K562 (cell line): ENCODE measurements around the gene CPLX1. TPM values are rescaled to one million over a fixed set of nuclear protein-coding genes. Genes with fewer than 3 reads are reported as not detected.
A peak's percentile ranks its signal among the peaks of the same experiment; 100 is the strongest.

Experiments used
- ATAC-seq: fragments of 200-7000 bp; cut with Tn5 transposase; 3 replicates; pipeline ENCODE4 v1.9.1; 2020; ENCODE audit warnings: moderate library complexity
- BruUV-seq: library from RNA; stranded (reverse); fragments of 400-500 nt; replicated peaks from 2 replicates; lab custom pipeline; 2021; lab: Mats Ljungman, UMichigan
- CTCF ChIA-PET: fragments of 300-600 bp; formaldehyde crosslinking; extraction: SDS; loops from one replicate; lab custom pipeline; 2021; ENCODE audit warnings: low intra/inter-chr PET ratio; lab: Yijun Ruan, JAX
- POLR2A ChIA-PET: fragments of 300-600, 350-650 bp; sonication (Branson Sonifier 250); formaldehyde crosslinking; extraction: SDS; loops from one replicate; lab custom pipeline; 2021; ENCODE audit warnings: antibody characterized with exemption, inconsistent platforms; lab: Yijun Ruan, JAX
- DNase-seq, 4 experiments: peaks; one replicate each; pipeline versions ENCODE4 v3.0.0 to v3.0.0-alpha.2; 2011 to 2018; ENCODE audit warnings: low spot score in 3 of 4, mixed read lengths in 3 of 4; ENCODE audit errors: extremely low read depth in 1 of 4
- FAIRE-seq: peaks from 2 replicates; lab custom pipeline; 2011; peaks lifted over from hg19 to GRCh38; lab: Jason Lieb, UNC
- H2AFZ ChIP-seq: 2 replicates; pipeline ENCODE4 v1.6.0; 2011; ENCODE audit warnings: low read depth, low read length, control low read depth, inconsistent platforms
- H3K27ac ChIP-seq: fragments of 200-600 bp; 3 replicates; pipeline ENCODE4 v1.8.0; 2011; ENCODE audit warnings: low read depth, mild to moderate bottlenecking, control low read depth, inconsistent platforms, low read length, moderate library complexity, mixed read lengths; ENCODE audit errors: extremely low read depth
- H3K27me3 ChIP-seq, 2 experiments: fragments of 300-600 bp in 1 of 2; 2 replicates in 1 of 2; 3 replicates in 1 of 2; pipeline versions ENCODE4 v1.6.0 to v1.8.0; 2011; ENCODE audit warnings: inconsistent platforms in 2 of 2, low read length in 2 of 2, mild to moderate bottlenecking in 1 of 2, mixed read lengths in 1 of 2, moderate library complexity in 1 of 2; ENCODE audit not compliant: control insufficient read depth in 2 of 2, insufficient read depth in 2 of 2
- H3K36me3 ChIP-seq: fragments of 300-600 bp; 3 replicates; pipeline ENCODE4 v1.8.0; 2011; ENCODE audit warnings: mild to moderate bottlenecking, low read length, inconsistent platforms; ENCODE audit not compliant: control insufficient read depth, insufficient read depth
- H3K4me1 ChIP-seq, 2 experiments: fragments of 200-600 bp in 1 of 2; replicated peaks in 1 of 2; 2 replicates in 1 of 2; 3 replicates in 1 of 2; pipeline versions ENCODE4 v1.5.1 to v1.8.0; 2011; ENCODE audit warnings: inconsistent platforms in 2 of 2, low read length in 2 of 2, mild to moderate bottlenecking in 1 of 2, mixed read lengths in 1 of 2, moderate library complexity in 1 of 2; ENCODE audit not compliant: control insufficient read depth in 2 of 2, insufficient read depth in 2 of 2
- H3K4me2 ChIP-seq: 2 replicates; pipeline ENCODE4 v1.6.1; 2011; ENCODE audit warnings: low read length, control low read depth, inconsistent platforms, mixed read lengths; ENCODE audit not compliant: insufficient read depth
- H3K4me3 ChIP-seq: fragments of 200-600 bp; sonication (generic), shearing (Covaris generic); 2 replicates; pipeline ENCODE4 v1.5.1; 2016; ENCODE audit warnings: control low read depth, inconsistent platforms
- H3K79me2 ChIP-seq: fragments of 200-600 bp; 3 replicates; pipeline ENCODE4 v1.8.0; 2011; ENCODE audit warnings: low read length, inconsistent platforms; ENCODE audit not compliant: control insufficient read depth, insufficient read depth
- H3K9ac ChIP-seq, 2 experiments: 2 replicates each; pipeline versions ENCODE4 v1.6.0 to v1.6.1; 2011; ENCODE audit warnings: low read depth in 2 of 2, low read length in 2 of 2, control low read depth in 1 of 2, inconsistent platforms in 1 of 2, mild to moderate bottlenecking in 1 of 2, mixed read lengths in 1 of 2; ENCODE audit not compliant: insufficient read depth in 1 of 2
- H3K9me1 ChIP-seq: one replicate; pipeline ENCODE4 v1.6.0; 2011; ENCODE audit warnings: inconsistent platforms, mild to moderate bottlenecking, low read length, moderate library complexity; ENCODE audit not compliant: control insufficient read depth, insufficient read depth
- H3K9me3 ChIP-seq: replicated peaks from 2 replicates; pipeline ENCODE4 v1.5.1; 2011; ENCODE audit warnings: low read depth, low read length, inconsistent platforms; ENCODE audit not compliant: control insufficient read depth, insufficient read depth
- H4K20me1 ChIP-seq: replicated peaks from 2 replicates; pipeline ENCODE4 v1.6.1; 2011; ENCODE audit warnings: low read length, inconsistent platforms, mixed read lengths; ENCODE audit not compliant: control insufficient read depth, insufficient read depth
- FUS ChIP-seq: fragments of 200-400 bp; formaldehyde crosslinking; optimal IDR thresholded peaks from 2 replicates; pipeline ENCODE3; 2017; ENCODE audit warnings: low read depth, low read length
- NFIC ChIP-seq: fragments of 450-650 bp; IDR thresholded peaks from 2 replicates; pipeline ENCODE4 v1.6.1; 2017; ENCODE audit warnings: mild to moderate bottlenecking, inconsistent platforms
- ZBTB33 ChIP-seq: sonication (generic); formaldehyde crosslinking; IDR thresholded peaks from 2 replicates; pipeline ENCODE4 v1.8.1; 2023; ENCODE audit warnings: mild to moderate bottlenecking, missing genetic modification reagents
- WGBS: fragments of 100-300 bp; shearing (Covaris generic); methylation state at CpG from one replicate; pipeline ENCODE4 v1.1.6; 2016; ENCODE audit warnings: low coverage, mixed read lengths; ENCODE audit not compliant: insufficient coverage; ENCODE audit errors: missing lambda C conversion rate; 5-methylcytosine and 5-hydroxymethylcytosine counted together
- in situ Hi-C: fragments of 300-500 bp; cut with MboI; formaldehyde crosslinking; loops from 4 replicates; pipeline ENCODE4 v1.15.0; 2018; ENCODE audit warnings: inconsistent platforms, mixed read lengths
- intact Hi-C: fragments of 100-400 bp; cut with micrococcal nuclease; formaldehyde crosslinking; loops from 2 replicates; pipeline ENCODE4 v1.14.2; 2022
- polyA plus RNA-seq, 8 experiments: library from polyadenylated mRNA; depleted of rRNA in 4 of 8; stranded (reverse) in 5 of 8; unstranded in 3 of 8; fragments of >200 nt; fragmentation: Nextera tagmentation in 2 of 8; fragmentation: Illumina TruSeq in 1 of 8; extraction: Ambion mirVana in 2 of 8; extraction: Trizol in 1 of 8; gene quantifications; 2 replicates each; pipeline versions ENCODE4 v1.2.1 to v1.2.3, GENCODE V29; 2011 to 2014; ENCODE audit warnings: inconsistent platforms in 1 of 8, missing spikeins in 1 of 8
- total RNA-seq, 7 experiments: library from RNA; depleted of rRNA in 6 of 7; stranded (reverse); fragments of >200 nt in 6 of 7; fragmentation: Illumina TruSeq in 2 of 7; extraction: Trizol in 2 of 7; gene quantifications; 2 replicates each; pipeline versions ENCODE4 v1.2.1 to v1.2.3, GENCODE V29; 2011 to 2021; ENCODE audit warnings: low replicate concordance in 1 of 7

CPLX1 gene
- total and polyA plus RNA-seq, 9 of the 15 experiments (the other 6 are each of a cell fraction or from before 2014, with no cell fraction given), result 0.03 to 3.3 (median 0.17) TPM; not detected in 2

- Histone ChIP-seq H3K9ac (no peak overlapping the region; a peak in 1 of 4 replicates), H3K27ac (no peak overlapping the region), H3K27me3 (peaks cover 14 to 33% of the 10 kb centered on the region in 2 experiments; a peak in 4 of 5 replicates), H3K4me3 (no peak overlapping the region), H3K79me2 (no peaks in the 10 kb centered on the region), H3K36me3 (no peaks in the 10 kb centered on the region), H3K4me2 (no peak overlapping the region), H4K20me1 (no peaks in the 10 kb centered on the region), H3K4me1 (peaks cover 0 to 30% of the 10 kb centered on the region in 2 experiments; a peak in 2 of 5 replicates), H2AFZ (no peak overlapping the region), H3K9me1 (no peaks in the 10 kb centered on the region), H3K9me3 (peaks cover 4% of the 10 kb centered on the region; the same call in 1 of the 2 replicates)
- TF ChIP-seq FUS, result no peak
- TF ChIP-seq ZBTB33 (CRISPR knock-in tag), result peak; percentile 54; the same call in 1 of the 2 replicates
- peak; percentile 74 for TF ChIP-seq NFIC
- FAIRE-seq, result no peak
- intact Hi-C loops, result no loop called here
- no peak for ATAC-seq
- BruUV-seq, result no TSS peak
- CTCF ChIA-PET, result no interaction called here
- in situ Hi-C loops, result no loop called here
- POLR2A ChIA-PET, result interaction anchor here (0.6 kb wide), 1 partner anchor 22 kb away, joined by 5 read pairs; no protein-coding TSS in a partner anchor
- 23% methylated on average over 38 of the region's 46 CpGs for WGBS
- no peak for DNase-seq
Measured at GRCh38 chr4:835148-836002, 9.4 kb upstream of the CPLX1 start.
